Jurkat, Clone E6-1 (cell line): ENCODE measurements around the gene PPP1R7.

ENCODE experiments used
- DNase-seq: peaks from one replicate; pipeline ENCODE4 v3.0.0-alpha.2; 2011; ENCODE audit warnings: low read depth, low spot score
- H3K4me3 ChIP-seq: 2 replicates; pipeline ENCODE4 v1.5.1; 2011; ENCODE audit warnings: mild to moderate bottlenecking, low read length, control low read depth, moderate library complexity

PPP1R7 gene

DNA sequence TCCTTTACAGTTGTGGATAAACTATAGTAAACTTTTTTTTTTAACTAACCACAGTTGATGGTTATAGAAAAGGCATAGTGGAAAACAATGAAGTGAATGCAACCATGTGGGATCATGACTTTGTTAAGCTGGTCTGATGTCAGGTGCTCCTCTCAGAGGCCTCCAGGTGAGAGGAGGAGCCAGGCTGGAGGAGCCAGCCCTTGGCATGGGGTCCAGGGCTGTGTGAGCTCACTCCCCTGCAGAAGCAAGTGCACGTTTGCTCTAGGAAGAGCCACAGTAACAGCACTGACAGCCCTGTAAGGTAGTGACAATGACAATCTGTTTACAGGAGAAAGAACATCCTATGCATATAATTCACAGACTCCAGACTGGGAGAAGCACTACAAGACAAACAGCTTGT is 5.7 kb downstream of the PPP1R7 start:
- no peak overlapping the region for H3K4me3 ChIP-seq
- no peak for DNase-seq

GRCh38 chr2:241156971-241157441 is 6.7 kb downstream of the PPP1R7 start:
- H3K4me3 ChIP-seq: no peak overlapping the region
- DNase-seq: no peak

DNA sequence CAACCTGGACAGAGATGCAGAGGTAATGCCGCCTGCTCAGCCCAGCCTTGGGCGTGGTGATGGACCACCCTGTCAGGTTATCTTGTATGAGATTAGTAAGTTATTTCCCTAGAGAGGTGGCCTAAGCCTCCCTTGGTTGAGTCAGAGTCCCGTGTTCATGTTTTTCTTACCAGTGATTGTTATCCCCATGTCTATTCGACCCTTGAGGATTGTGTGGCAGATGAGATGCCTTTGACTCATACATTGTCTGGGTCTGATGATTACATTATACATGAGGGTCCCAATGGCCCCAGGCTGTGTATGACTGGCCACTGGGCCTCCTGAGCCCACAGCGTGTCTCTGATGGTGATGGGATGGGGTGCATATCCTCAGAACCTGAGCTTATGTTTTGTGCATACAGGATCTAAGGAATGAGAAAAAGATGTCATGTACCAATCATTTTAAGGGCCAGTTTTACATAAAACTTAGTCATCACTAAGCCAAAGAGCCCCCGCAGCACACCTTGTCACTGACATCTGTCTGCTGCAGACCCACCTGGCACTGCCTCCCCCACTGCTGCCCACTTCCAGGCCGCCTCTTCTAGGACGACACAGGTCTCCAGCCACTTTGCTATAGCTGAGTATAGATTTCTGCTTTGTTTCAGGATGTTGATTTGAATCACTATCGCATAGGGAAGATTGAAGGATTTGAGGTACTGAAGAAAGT is 7.7 kb downstream of the PPP1R7 start:
- H3K4me3 ChIP-seq: no peak overlapping the region
- DNase-seq: no peak

GRCh38 chr2:241158546-241158900 is 8.3 kb downstream of the PPP1R7 start:
- DNase-seq: no peak
- no peak overlapping the region for H3K4me3 ChIP-seq

GRCh38 chr2:241159116-241159515 is 8.8 kb downstream of the PPP1R7 start:
- no peak overlapping the region for H3K4me3 ChIP-seq
- DNase-seq: no peak

DNA sequence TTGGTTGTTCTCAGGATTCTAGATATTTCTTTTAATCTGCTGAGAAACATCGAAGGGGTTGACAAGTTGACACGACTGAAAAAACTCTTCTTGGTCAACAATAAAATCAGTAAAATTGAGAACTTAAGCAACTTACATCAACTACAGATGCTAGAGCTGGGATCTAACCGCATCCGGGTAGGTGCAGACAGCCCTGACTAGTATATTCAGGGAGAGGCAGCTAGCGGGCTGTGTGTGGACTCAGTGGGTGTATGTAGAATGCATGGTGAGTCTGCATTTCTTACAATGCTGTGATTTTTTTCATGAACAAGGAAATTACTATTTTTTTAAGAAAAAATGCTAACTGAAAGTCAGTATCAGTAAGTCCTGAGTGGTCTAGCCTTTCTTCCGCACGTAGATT is 10.1 kb downstream of the PPP1R7 start:
- no peak overlapping the region for H3K4me3 ChIP-seq
- DNase-seq: no peak

GRCh38 chr2:241161646-241162281 is 11.5 kb downstream of the PPP1R7 start:
- H3K4me3 ChIP-seq: no peak overlapping the region
- DNase-seq: no peak

DNA sequence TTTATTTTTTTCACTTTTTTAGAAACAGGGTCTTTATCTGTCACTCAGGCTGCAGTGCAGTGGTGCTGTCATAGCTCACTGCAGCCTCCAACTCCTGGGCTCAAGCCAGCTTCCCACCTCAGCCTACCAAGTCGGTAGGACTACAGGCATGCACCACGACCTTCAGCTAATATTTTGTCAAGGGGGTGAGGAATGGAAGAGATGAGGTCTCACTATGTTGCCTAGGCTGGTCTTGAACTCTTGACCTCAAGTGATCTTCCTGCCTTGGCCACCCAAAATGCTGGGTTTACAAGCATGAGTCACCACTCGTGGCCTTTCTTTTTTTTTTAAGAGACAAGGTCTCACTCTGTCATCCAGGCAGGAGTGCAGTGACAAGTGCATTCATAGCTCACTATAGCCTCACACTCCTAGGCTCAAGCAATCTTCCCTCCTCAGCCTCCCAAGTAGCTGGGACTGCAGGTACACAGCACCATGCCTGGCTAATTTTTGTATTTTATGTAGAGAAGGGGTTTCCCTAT is 13.4 kb downstream of the PPP1R7 start:
- no peak for DNase-seq
- no peak overlapping the region for H3K4me3 ChIP-seq

DNA sequence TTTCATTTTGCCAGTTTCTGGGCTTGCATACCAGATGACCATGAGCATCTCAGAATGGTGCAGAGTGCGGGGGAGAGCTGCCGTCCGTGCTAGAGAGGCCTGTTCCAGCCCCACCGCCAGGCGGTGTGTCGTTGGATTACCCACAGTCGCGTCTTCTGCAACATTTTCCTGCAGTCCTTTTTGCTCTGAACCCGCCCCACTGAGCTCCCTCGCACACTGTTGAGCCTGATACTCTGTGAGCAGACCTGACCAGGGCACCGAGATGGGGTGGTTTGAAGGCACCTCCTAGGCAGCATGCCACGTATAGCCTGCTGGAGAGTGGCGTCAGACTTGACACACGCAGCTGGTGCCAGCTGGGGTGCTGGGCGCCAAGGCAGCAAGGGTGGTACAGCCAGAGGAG is 18.1 kb downstream of the PPP1R7 start:
- H3K4me3 ChIP-seq: no peak overlapping the region
- no peak for DNase-seq

DNA sequence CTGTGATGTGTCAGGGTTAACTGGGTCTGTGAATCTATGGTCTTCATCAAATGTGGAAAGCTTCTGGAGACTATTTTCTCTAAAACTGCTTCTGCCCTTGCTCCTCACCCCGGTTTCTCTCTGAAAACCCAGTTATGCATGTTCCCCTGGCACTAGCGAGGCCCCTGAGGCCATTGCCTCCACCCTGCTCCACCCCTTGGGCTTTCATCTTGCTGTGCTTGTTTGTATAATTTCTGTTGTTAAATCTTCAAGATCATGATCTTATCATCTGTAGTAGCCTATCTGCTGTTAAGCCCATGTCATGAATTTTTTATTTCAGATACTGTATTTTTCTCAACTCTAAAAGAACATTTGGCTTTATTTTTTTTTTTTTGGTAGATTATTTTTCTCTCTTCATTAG is 23.3 kb downstream of the PPP1R7 start:
- H3K4me3 ChIP-seq: no peak overlapping the region
- no peak for DNase-seq

GRCh38 chr2:241177526-241178334 is 27.5 kb downstream of the PPP1R7 start:
- H3K4me3 ChIP-seq: no peak overlapping the region
- DNase-seq: no peak

DNA sequence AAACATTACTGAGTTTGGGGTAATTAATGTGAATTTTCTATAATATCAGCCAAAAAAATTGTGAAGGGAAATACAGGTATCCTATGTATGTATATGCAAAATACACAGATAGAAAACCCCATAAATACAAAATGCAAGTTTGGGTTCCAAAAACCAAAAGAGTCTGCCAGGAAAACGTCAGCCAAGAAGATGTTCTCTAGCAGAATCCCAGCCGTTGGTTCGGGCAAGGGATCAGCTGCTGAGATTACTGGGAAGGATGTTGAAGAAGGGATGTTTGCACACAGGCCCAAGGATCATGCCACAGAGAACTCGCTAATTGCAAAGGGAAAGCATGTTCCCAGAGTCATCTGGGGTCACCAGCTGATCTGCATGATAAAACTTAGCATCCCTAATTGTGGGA is 28.7 kb downstream of the PPP1R7 start:
- no peak for DNase-seq

GRCh38 chr2:241179899-241180298 is 29.6 kb downstream of the PPP1R7 start:
- H3K4me3 ChIP-seq: no peak overlapping the region
- DNase-seq: no peak

More for the DNA sequence above, 28.7 kb downstream of the PPP1R7 start:
- no peak overlapping the region for H3K4me3 ChIP-seq

DNA sequence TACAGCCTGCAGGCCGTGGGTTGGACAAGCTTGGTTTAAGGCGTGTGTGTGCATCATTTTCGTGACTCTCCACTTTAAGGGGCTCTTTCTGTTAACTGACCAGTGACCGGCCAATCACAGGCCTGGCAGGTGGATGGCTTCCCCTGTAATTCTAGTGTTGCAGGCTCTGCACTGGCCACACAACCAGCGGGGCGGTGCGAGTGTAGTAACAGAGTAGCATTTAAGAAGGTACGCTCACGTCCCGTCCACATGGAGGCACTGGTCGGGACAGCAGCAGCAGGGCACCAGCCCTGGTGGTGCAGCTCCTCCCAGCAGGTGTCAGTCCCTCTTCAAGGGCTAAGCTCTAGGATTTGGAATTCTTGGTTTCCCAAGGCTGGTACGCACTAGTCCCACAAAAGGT is 30.2 kb downstream of the PPP1R7 start:
- no peak overlapping the region for H3K4me3 ChIP-seq
- no peak for DNase-seq

DNA sequence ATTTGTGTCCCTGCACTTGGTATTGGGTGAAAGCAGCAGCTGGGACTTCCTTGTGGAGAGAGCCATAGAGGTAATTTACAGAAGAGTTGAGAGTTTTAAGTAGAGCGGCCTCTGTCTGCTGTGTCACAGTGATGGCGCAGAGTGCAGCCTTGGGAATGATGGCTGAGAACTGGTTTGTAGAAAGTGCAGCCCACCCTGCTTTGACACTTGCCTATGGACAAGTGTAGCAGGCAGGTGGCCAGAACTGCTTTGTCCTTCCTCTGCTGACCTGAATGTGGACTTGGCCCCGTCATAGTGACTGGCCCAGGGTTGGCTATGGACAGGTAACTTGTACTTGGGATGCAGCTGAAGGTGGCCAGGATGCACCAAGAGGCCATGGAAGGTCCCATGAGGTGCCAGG is 31.9 kb downstream of the PPP1R7 start:
- H3K4me3 ChIP-seq: no peak overlapping the region
- no peak for DNase-seq

- H3K4me3 ChIP-seq: no peak overlapping the region
- DNase-seq: no peak
These were observed 32.4 kb downstream of the PPP1R7 start for GRCh38 chr2:241182531-241183133.

DNA sequence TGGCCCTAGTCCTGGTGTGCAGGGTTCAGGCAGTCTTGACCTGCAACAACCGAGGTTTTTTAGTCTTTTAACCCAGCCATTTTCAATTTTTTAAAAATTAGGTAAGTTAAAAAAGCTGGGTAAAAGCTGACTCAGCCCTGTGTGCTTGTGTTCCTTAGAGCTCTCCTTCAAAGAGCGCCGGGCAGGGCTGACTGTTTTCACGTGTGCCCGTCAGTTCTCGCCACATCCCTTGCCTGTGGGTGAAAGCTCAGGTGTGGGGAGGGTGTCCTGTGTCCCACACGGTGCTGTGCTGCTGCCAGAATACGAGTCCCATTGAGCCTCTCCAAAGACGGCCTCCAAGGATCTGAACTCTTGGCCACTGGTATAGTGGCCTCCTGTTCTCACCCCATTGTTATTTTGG is 33.0 kb downstream of the PPP1R7 start:
- no peak overlapping the region for H3K4me3 ChIP-seq
- DNase-seq: no peak

DNA sequence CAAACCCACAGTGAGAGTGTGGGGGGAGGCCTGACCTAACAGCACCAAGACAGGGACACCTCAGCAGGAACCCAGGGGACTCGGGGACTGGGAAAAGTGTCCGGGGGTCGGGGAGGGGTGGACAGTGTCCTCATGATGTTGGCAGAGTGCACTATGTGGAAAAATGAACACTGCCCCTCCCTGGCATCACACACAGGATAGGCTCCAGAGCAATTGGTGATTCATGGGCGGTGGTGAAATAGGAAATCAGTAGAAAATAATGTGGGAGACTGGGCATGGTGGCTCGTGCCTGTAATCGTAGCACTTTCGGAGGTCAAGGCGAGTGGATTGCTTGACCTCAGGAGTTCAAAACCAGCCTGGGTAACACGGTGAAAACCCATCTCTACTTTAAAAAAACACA is 34.6 kb downstream of the PPP1R7 start:
- no peak for DNase-seq

GRCh38 chr2:241185961-241186360 is 35.7 kb downstream of the PPP1R7 start:
- no peak overlapping the region for H3K4me3 ChIP-seq
- DNase-seq: no peak

More for the DNA sequence above, 34.6 kb downstream of the PPP1R7 start:
- H3K4me3 ChIP-seq: no peak overlapping the region
